NT2/D1 (cell line): ENCODE measurements around the gene PSG5.

Experiments
- SUZ12 ChIP-seq: IDR thresholded peaks from 2 replicates; pipeline ENCODE4 v1.6.1; 2011; ENCODE audit not compliant: insufficient read length, insufficient read depth; ENCODE audit errors: extremely low read depth
- YY1 ChIP-seq: IDR thresholded peaks from 2 replicates; pipeline ENCODE4 v1.6.1; 2011; ENCODE audit not compliant: insufficient read length, insufficient read depth
- ZNF274 ChIP-seq: IDR thresholded peaks from 2 replicates; pipeline ENCODE4 v1.6.1; 2011; ENCODE audit warnings: mild to moderate bottlenecking, low read depth, low read length

DNA sequence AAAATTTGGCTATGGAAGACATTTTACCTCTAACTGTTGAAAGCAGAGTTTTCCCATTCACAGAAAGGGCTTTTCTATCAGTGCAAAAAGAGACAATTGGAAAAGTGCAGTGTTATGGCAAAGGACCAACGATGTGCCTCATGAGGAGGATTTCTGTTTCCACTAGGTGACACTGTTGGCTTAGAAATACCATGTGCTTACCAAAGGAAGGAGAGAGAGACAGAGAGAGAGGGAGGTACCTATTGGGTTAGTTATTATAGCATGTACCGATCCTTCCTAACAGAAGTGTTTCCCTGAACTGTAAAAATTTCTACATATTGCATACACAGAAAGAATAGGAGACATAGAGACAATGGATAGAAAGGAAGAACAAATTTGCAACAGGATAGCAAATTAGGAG, 43.0 kb upstream of the PSG5 start:
- TF ChIP-seq YY1 (no peak), ZNF274 (no peak), SUZ12 (no peak)
